GM15510 (cell line): ENCODE results near the gene ZNF407.

Experiments
- POLR2A ChIP-seq: IDR thresholded peaks from 3 replicates; pipeline ENCODE4 v1.6.1; 2011; ENCODE audit warnings: borderline replicate concordance; ENCODE audit not compliant: insufficient read length; ENCODE audit errors: extremely low read depth

ZNF407 gene

GRCh38 chr18:74840492-74841167 lies 243.0 kb downstream of the ZNF407 start:
- no peak for TF ChIP-seq POLR2A

GRCh38 chr18:74841248-74841647 lies 243.6 kb downstream of the ZNF407 start:
- no peak for TF ChIP-seq POLR2A

GRCh38 chr18:74849301-74849700 lies 251.6 kb downstream of the ZNF407 start:
- TF ChIP-seq POLR2A = no peak

- TF ChIP-seq POLR2A = no peak
Observed at GRCh38 chr18:74856434-74856833, 258.8 kb downstream of the ZNF407 start.

GRCh38 chr18:74856928-74857327 lies 259.3 kb downstream of the ZNF407 start:
- TF ChIP-seq POLR2A = no peak

GRCh38 chr18:74857901-74858300 lies 260.2 kb downstream of the ZNF407 start:
- TF ChIP-seq POLR2A = no peak

GRCh38 chr18:74861154-74861553 lies 263.5 kb downstream of the ZNF407 start:
- no peak for TF ChIP-seq POLR2A

GRCh38 chr18:74862094-74862493 lies 264.4 kb downstream of the ZNF407 start:
- no peak for TF ChIP-seq POLR2A

- TF ChIP-seq POLR2A = no peak
Observed at GRCh38 chr18:74866577-74866976, 268.9 kb downstream of the ZNF407 start.

GRCh38 chr18:74868461-74868860 lies 270.8 kb downstream of the ZNF407 start:
- TF ChIP-seq POLR2A = no peak

GRCh38 chr18:74869904-74870863 lies 272.5 kb downstream of the ZNF407 start:
- TF ChIP-seq POLR2A = no peak

GRCh38 chr18:74870950-74871349 lies 273.3 kb downstream of the ZNF407 start:
- TF ChIP-seq POLR2A = no peak

- TF ChIP-seq POLR2A = no peak
Observed at GRCh38 chr18:74873629-74874028, 276.0 kb downstream of the ZNF407 start.

GRCh38 chr18:74874351-74874750 lies 276.7 kb downstream of the ZNF407 start:
- TF ChIP-seq POLR2A = no peak

GRCh38 chr18:74876630-74877243 lies 279.1 kb downstream of the ZNF407 start:
- no peak for TF ChIP-seq POLR2A
